ENCODE measurements around the gene CEACAM4. TPM values are rescaled to one million over a fixed set of nuclear protein-coding genes. Genes with fewer than 3 reads are reported as not detected.

Gene CEACAM4
- total and polyA plus RNA-seq, 2 of the 4 experiments (the other 2 are of a cell fraction) = not detected

- no peak overlapping the region for H2AFZ ChIP-seq (replicated peaks; ENCODE audit: low read length, poor library complexity)
- no peak overlapping the region for H3K18ac ChIP-seq (ENCODE audit: low read depth, low read length)
- no peaks in the 10 kb centered on the region for H4K20me1 ChIP-seq (ENCODE audit: insufficient read depth, low read length)
- no peak overlapping the region for H4K91ac ChIP-seq (ENCODE audit: insufficient read depth, low read depth, low read length)
- H3K9ac ChIP-seq (ENCODE audit: low read depth, low read length) = no peak overlapping the region
- H3K27ac ChIP-seq (ENCODE audit: insufficient read depth, low read length) = no peak overlapping the region
- no peak overlapping the region for H4K5ac ChIP-seq (ENCODE audit: low read depth, low read length)
- H3K36me3 ChIP-seq (ENCODE audit: control insufficient read depth, insufficient read depth, low read length) = no peaks in the 10 kb centered on the region
- no peak overlapping the region for H3K4me2 ChIP-seq (ENCODE audit: low read depth, low read length)
- H2BK5ac ChIP-seq (ENCODE audit: low read depth, low read length, poor library complexity, severe bottlenecking) = no peak overlapping the region
- H2BK15ac ChIP-seq (ENCODE audit: low read depth, low read length) = no peak overlapping the region
- H4K8ac ChIP-seq (ENCODE audit: low read depth in 2 of 2, low read length in 2 of 2) = no peak overlapping the region
- BruUV-seq (replicated peaks) = no TSS peak
- ATAC-seq (ENCODE audit: low read depth) (no peak), DNase-seq (no peak)
- dilution Hi-C loops (cut with HindIII; ENCODE audit: low sequenced_read_pairs, unreplicated experiment) (no loop called here), intact Hi-C loops (cut with micrococcal nuclease) (no loop called here), in situ Hi-C loops (cut with MboI; ENCODE audit: low sequenced_read_pairs) (no loop called here)
- no peak overlapping the region for H2AK9ac ChIP-seq (replicated peaks; ENCODE audit: low read depth, low read length, poor library complexity)
- no peaks in the 10 kb centered on the region for H3K9me1 ChIP-seq (ENCODE audit: insufficient read depth, low read length)
- no peak overlapping the region for H3K23ac ChIP-seq (ENCODE audit: low read depth, low read length)
- ChIA-PET POLR2A (ENCODE audit: unreplicated experiment) (no interaction called here), CTCF (no interaction called here)
- no peak overlapping the region for H2AK5ac ChIP-seq (ENCODE audit: low read depth, low read length)
- no peak overlapping the region for H3K14ac ChIP-seq (replicated peaks; ENCODE audit: low read depth, low read length)
- no peak overlapping the region for H2BK20ac ChIP-seq (ENCODE audit: low read depth, low read length)
- no peak overlapping the region for H2BK120ac ChIP-seq (ENCODE audit: low read depth, low read length)
- H3K79me1 ChIP-seq (ENCODE audit: low read depth in 1 of 2, low read length in 2 of 2) = no peaks in the 10 kb centered on the region
- no peak overlapping the region for H3K4ac ChIP-seq (ENCODE audit: low read depth, low read length)
- H3K56ac ChIP-seq (ENCODE audit: extremely low read depth, insufficient read depth, low read length) = no peak overlapping the region
- WGBS, 2 experiments (ENCODE audit: extremely low coverage in 2 of 2, insufficient read length in 1 of 2) = no CpG with 5 or more reads among the region's 7 CpGs
- H3K27me3 ChIP-seq (ENCODE audit: control insufficient read depth, insufficient read depth, low read length) = no peaks in the 10 kb centered on the region
- no peaks in the 10 kb centered on the region for H3K4me1 ChIP-seq (ENCODE audit: control insufficient read depth, insufficient read depth, low read length)
- no peak overlapping the region for H3K4me3 ChIP-seq (ENCODE audit: insufficient read depth, low read depth, low read length)
- no peaks in the 10 kb centered on the region for H3K9me3 ChIP-seq (ENCODE audit: control insufficient read depth, insufficient read depth, low read length)
- TF ChIP-seq POLR2A (IDR thresholded peaks at IDR 0.05; ENCODE audit: low read depth, low read length) (no peak), RCOR1 (IDR thresholded peaks at IDR 0.05; ENCODE audit: insufficient replicate concordance, low read length) (no peak), MAZ (IDR thresholded peaks at IDR 0.05; ENCODE audit: borderline replicate concordance, low read depth, low read length) (no peak), MAFK (IDR thresholded peaks at IDR 0.05; ENCODE audit: low read depth, low read length) (no peak), USF2 (IDR thresholded peaks at IDR 0.05; ENCODE audit: low read depth, low read length) (no peak), MXI1 (IDR thresholded peaks at IDR 0.05; ENCODE audit: borderline replicate concordance, low read depth, low read length) (no peak), ELK1 (IDR thresholded peaks at IDR 0.05; ENCODE audit: borderline replicate concordance, low read depth, low read length) (no peak), CTCF (conservative IDR thresholded peaks at IDR 0.05; ENCODE audit: low read depth, low read length) (no peak), BHLHE40 (IDR thresholded peaks at IDR 0.05; ENCODE audit: low read depth, low read length) (no peak), RAD21 (IDR thresholded peaks at IDR 0.05; ENCODE audit: low read length) (no peak), NFE2L2 (IDR thresholded peaks at IDR 0.05; ENCODE audit: low read depth, low read length) (no peak), FOS (IDR thresholded peaks at IDR 0.05; ENCODE audit: low read depth, low read length) (no peak), CEBPB (IDR thresholded peaks at IDR 0.05; ENCODE audit: low read depth, low read length) (no peak)
Measured at GRCh38 chr19:41619018-41619556, 7.8 kb downstream of the CEACAM4 start.
